ES-I3 (cell line): ENCODE measurements around the gene PDCD1LG2.

Experiments used
- H3K36me3 ChIP-seq: 2 replicates; pipeline ENCODE4 v1.6.1; 2013; ENCODE audit warnings: mild to moderate bottlenecking, low read length, control low read depth, moderate library complexity; ENCODE audit not compliant: insufficient read depth
- H3K4me1 ChIP-seq: 2 replicates; pipeline ENCODE4 v1.6.1; 2013; ENCODE audit warnings: mild to moderate bottlenecking, control low read depth, low read length; ENCODE audit not compliant: insufficient read depth
- H3K9ac ChIP-seq: 2 replicates; pipeline ENCODE4 v1.6.1; 2013; ENCODE audit warnings: low read depth, mild to moderate bottlenecking, low read length, moderate library complexity
- H3K9me3 ChIP-seq: 2 replicates; pipeline ENCODE4 v1.6.1; 2013; ENCODE audit warnings: mild to moderate bottlenecking, low read length, moderate library complexity; ENCODE audit not compliant: control insufficient read depth, insufficient read depth

Gene PDCD1LG2

GRCh38 chr9:5561828-5562488, 51.6 kb downstream of the PDCD1LG2 start:
- no peaks in the 10 kb centered on the region for H3K36me3 ChIP-seq
- H3K4me1 ChIP-seq: 0 out of 2 replicates have a peak, but pooled peaks cover 10% of the 10 kb centered on the region
- H3K9ac ChIP-seq: no peak overlapping the region
- no peaks in the 10 kb centered on the region for H3K9me3 ChIP-seq

GRCh38 chr9:5562806-5563416, 52.6 kb downstream of the PDCD1LG2 start:
- H3K36me3 ChIP-seq: no peaks in the 10 kb centered on the region
- no peaks in the 10 kb centered on the region for H3K9me3 ChIP-seq
- 0 out of 2 replicates have a peak, but pooled peaks cover 10% of the 10 kb centered on the region for H3K4me1 ChIP-seq
- H3K9ac ChIP-seq: no peak overlapping the region

GRCh38 chr9:5563417-5563815, 53.1 kb downstream of the PDCD1LG2 start:
- Histone ChIP-seq H3K9me3 (no peaks in the 10 kb centered on the region), H3K36me3 (no peaks in the 10 kb centered on the region), H3K4me1 (0 out of 2 replicates have a peak, but pooled peaks cover 10% of the 10 kb centered on the region), H3K9ac (no peak overlapping the region)

GRCh38 chr9:5563886-5564285, 53.6 kb downstream of the PDCD1LG2 start:
- Histone ChIP-seq H3K9me3 (no peaks in the 10 kb centered on the region), H3K36me3 (no peaks in the 10 kb centered on the region), H3K9ac (no peak overlapping the region), H3K4me1 (0 out of 2 replicates have a peak, but pooled peaks cover 10% of the 10 kb centered on the region)

- 0 out of 2 replicates have a peak, but pooled peaks cover 10% of the 10 kb centered on the region for H3K4me1 ChIP-seq
- no peak overlapping the region for H3K9ac ChIP-seq
- no peaks in the 10 kb centered on the region for H3K36me3 ChIP-seq
- H3K9me3 ChIP-seq: no peaks in the 10 kb centered on the region
Measured at GRCh38 chr9:5566054-5566618, 55.8 kb downstream of the PDCD1LG2 start.

- no peaks in the 10 kb centered on the region for H3K4me1 ChIP-seq
- no peak overlapping the region for H3K9ac ChIP-seq
- no peaks in the 10 kb centered on the region for H3K36me3 ChIP-seq
- no peaks in the 10 kb centered on the region for H3K9me3 ChIP-seq
Measured at GRCh38 chr9:5568868-5569267, 58.5 kb downstream of the PDCD1LG2 start.

- no peaks in the 10 kb centered on the region for H3K9me3 ChIP-seq
- H3K36me3 ChIP-seq: no peaks in the 10 kb centered on the region
- no peak overlapping the region for H3K9ac ChIP-seq
- H3K4me1 ChIP-seq: no peaks in the 10 kb centered on the region
Measured at GRCh38 chr9:5569409-5569808, 59.1 kb downstream of the PDCD1LG2 start.

- H3K4me1 ChIP-seq: no peaks in the 10 kb centered on the region
- no peaks in the 10 kb centered on the region for H3K9me3 ChIP-seq
- no peaks in the 10 kb centered on the region for H3K36me3 ChIP-seq
- H3K9ac ChIP-seq: no peak overlapping the region
Measured at GRCh38 chr9:5569891-5570290, 59.6 kb downstream of the PDCD1LG2 start.

GRCh38 chr9:5571629-5572232, 61.4 kb downstream of the PDCD1LG2 start:
- no peaks in the 10 kb centered on the region for H3K9me3 ChIP-seq
- no peak overlapping the region for H3K9ac ChIP-seq
- no peaks in the 10 kb centered on the region for H3K4me1 ChIP-seq
- H3K36me3 ChIP-seq: no peaks in the 10 kb centered on the region

GRCh38 chr9:5574097-5574496, 63.8 kb downstream of the PDCD1LG2 start:
- Histone ChIP-seq H3K9me3 (no peaks in the 10 kb centered on the region), H3K36me3 (no peaks in the 10 kb centered on the region), H3K9ac (no peak overlapping the region), H3K4me1 (no peaks in the 10 kb centered on the region)

- Histone ChIP-seq H3K9me3 (no peaks in the 10 kb centered on the region), H3K4me1 (no peaks in the 10 kb centered on the region), H3K36me3 (no peaks in the 10 kb centered on the region), H3K9ac (no peak overlapping the region)
Measured at GRCh38 chr9:5575000-5575399, 64.7 kb downstream of the PDCD1LG2 start.

GRCh38 chr9:5577225-5577624, 66.9 kb downstream of the PDCD1LG2 start:
- H3K9ac ChIP-seq: no peak overlapping the region

GRCh38 chr9:5578018-5578697, 67.8 kb downstream of the PDCD1LG2 start:
- H3K4me1 ChIP-seq: no peaks in the 10 kb centered on the region
- H3K36me3 ChIP-seq: no peaks in the 10 kb centered on the region
- H3K9ac ChIP-seq: no peak overlapping the region
- no peaks in the 10 kb centered on the region for H3K9me3 ChIP-seq

More at GRCh38 chr9:5577225-5577624, 66.9 kb downstream of the PDCD1LG2 start:
- Histone ChIP-seq H3K36me3 (no peaks in the 10 kb centered on the region), H3K4me1 (no peaks in the 10 kb centered on the region), H3K9me3 (no peaks in the 10 kb centered on the region)

GRCh38 chr9:5578698-5579085, 68.4 kb downstream of the PDCD1LG2 start:
- Histone ChIP-seq H3K9ac (no peak overlapping the region), H3K9me3 (no peaks in the 10 kb centered on the region), H3K36me3 (no peaks in the 10 kb centered on the region), H3K4me1 (no peaks in the 10 kb centered on the region)
